Memory B cell (primary cell): Measurements from ENCODE around the gene CCNI.
A peak's percentile ranks its signal among the peaks of the same experiment; 100 is the strongest.
"Not testable (repeated sequence)": the region's sequence is repeated elsewhere in the genome, so short reads cannot be mapped to it uniquely, and the experiment has no call there.

Experiments used
- ATAC-seq: fragments of 150-1000 bp; cut with Tn5 transposase; 2 replicates; pipeline ENCODE4 v1.10.0; 2021; ENCODE audit warnings: low read depth, mild to moderate bottlenecking, moderate library complexity
- DNase-seq, 2 donors: peaks; one replicate each; pipeline ENCODE4 v3.0.0; 2022; ENCODE audit warnings: low spot score in 2 of 2
- H3K27ac Mint-ChIP-seq: one replicate; pipeline ENCODE4 v1.8.0; 2022; ENCODE audit warnings: mild to moderate bottlenecking, moderate library complexity, mixed read lengths
- H3K27me3 Mint-ChIP-seq: one replicate; pipeline ENCODE4 v1.8.0; 2022; ENCODE audit warnings: mixed read lengths
- H3K36me3 Mint-ChIP-seq: one replicate; pipeline ENCODE4 v1.8.0; 2022; ENCODE audit warnings: mild to moderate bottlenecking, mixed read lengths
- H3K4me1 Mint-ChIP-seq: one replicate; pipeline ENCODE4 v1.8.0; 2022; ENCODE audit warnings: mixed read lengths
- H3K4me3 Mint-ChIP-seq: one replicate; pipeline ENCODE4 v1.8.0; 2022; ENCODE audit warnings: mild to moderate bottlenecking, moderate library complexity, mixed read lengths
- H3K9me3 Mint-ChIP-seq: one replicate; pipeline ENCODE4 v1.8.0; 2022; ENCODE audit warnings: mixed read lengths

CCNI gene

GRCh38 chr4:77074381-77074831 is 1.4 kb downstream of the CCNI start:
- Mint-ChIP-seq H3K27ac (no peak overlapping the region), H3K36me3 (peaks cover 3% of the 10 kb centered on the region), H3K9me3 (no peaks in the 10 kb centered on the region), H3K4me1 (peaks cover 25% of the 10 kb centered on the region), H3K27me3 (no peaks in the 10 kb centered on the region), H3K4me3 (no peak overlapping the region)
- DNase-seq = no peak
- no peak for ATAC-seq

DNA sequence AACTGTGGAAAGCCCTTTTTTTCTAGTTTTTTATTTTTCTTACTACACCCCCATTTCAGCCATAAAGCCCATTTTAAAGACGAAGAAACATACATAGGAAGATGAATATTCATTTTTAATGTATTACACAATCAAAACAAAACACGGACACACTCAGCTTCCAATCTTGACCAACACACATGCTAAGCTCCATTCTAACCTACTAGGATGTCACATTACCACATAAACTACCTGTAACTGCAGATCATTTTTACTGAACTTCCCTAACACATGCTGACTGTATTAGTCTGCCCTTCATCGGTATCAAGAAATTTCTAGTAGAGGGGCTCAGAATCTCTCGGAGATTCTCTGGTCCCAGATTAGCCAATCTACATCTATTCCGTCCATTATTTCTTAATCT is 1.8 kb downstream of the CCNI start:
- H3K4me3 Mint-ChIP-seq = no peak overlapping the region
- no peak overlapping the region for H3K27ac Mint-ChIP-seq
- H3K4me1 Mint-ChIP-seq = peaks cover 27% of the 10 kb centered on the region
- H3K9me3 Mint-ChIP-seq = no peaks in the 10 kb centered on the region
- H3K36me3 Mint-ChIP-seq = peaks cover 3% of the 10 kb centered on the region
- no peaks in the 10 kb centered on the region for H3K27me3 Mint-ChIP-seq
- ATAC-seq (no peak), DNase-seq (no peak)

DNA sequence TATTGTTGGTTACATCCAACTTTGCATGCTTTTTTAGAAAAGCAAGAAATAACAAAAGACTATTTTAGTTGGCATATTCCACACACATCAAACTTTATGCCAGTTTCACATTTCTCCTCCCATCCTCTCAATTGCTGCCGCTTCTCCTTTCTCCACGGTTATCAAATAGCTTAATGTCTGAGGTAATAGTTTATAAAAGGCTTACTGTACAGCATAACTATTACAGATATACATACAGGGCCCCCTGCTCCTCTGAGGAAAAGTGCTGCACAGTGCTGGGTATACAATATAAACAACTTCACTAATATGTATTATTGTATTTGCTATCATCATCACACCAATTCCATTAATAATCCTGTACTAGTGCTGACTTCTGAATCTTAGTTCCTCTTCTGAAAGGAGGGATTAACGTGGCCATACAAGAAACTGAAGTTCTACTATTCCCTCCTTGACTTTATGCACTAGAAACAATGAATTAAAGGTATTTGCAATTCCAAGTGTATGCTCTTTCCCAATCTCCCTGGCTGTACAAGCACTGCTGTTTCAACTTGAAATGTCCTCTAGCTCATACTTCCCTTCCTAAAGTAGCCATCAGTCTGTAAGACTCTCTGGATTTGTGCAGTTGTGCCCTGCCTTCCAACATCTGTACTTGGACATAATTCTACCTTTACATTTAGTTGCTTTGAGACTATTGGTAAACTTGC is 2.5 kb downstream of the CCNI start:
- Mint-ChIP-seq H3K27me3 (no peaks in the 10 kb centered on the region), H3K36me3 (peaks cover 5% of the 10 kb centered on the region), H3K4me3 (no peak overlapping the region), H3K27ac (no peak overlapping the region), H3K9me3 (no peaks in the 10 kb centered on the region), H3K4me1 (peaks cover 31% of the 10 kb centered on the region)
- DNase-seq (no peak), ATAC-seq (no peak)

GRCh38 chr4:77072195-77072753 is 3.5 kb downstream of the CCNI start:
- DNase-seq (no peak), ATAC-seq (no peak)
- H3K27ac Mint-ChIP-seq = peak overlapping the region; percentile 54
- peak overlapping the region; percentile 58 for H3K4me3 Mint-ChIP-seq
- H3K36me3 Mint-ChIP-seq = peaks cover 7% of the 10 kb centered on the region
- no peaks in the 10 kb centered on the region for H3K9me3 Mint-ChIP-seq
- no peaks in the 10 kb centered on the region for H3K27me3 Mint-ChIP-seq
- H3K4me1 Mint-ChIP-seq = peaks cover 31% of the 10 kb centered on the region

DNA sequence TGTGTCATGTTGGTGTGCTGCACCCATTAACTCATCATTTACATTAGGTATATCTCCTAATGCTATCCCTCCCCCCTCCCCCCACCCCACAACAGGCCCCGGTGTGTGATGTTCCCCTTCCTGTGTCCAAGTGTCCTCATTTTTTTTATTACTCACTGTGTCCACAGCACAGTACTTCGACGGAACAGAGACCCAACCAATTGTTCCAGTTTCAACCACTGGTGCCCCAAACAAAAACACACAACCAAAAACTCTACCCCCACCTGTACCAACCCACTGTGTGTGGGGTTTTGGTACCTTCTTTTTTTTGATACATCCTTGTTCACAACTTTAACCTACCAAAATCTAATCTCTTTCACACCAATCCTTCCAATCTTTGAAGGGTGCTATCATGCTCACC is 6.3 kb downstream of the CCNI start:
- not testable (repeated sequence) for DNase-seq, ATAC-seq, H3K27me3 Mint-ChIP-seq, H3K9me3 Mint-ChIP-seq, H3K36me3 Mint-ChIP-seq
- H3K4me3 Mint-ChIP-seq = peak overlapping the region; percentile 19
- peaks cover 26% of the 10 kb centered on the region for H3K4me1 Mint-ChIP-seq
- H3K27ac Mint-ChIP-seq = peak overlapping the region; percentile 18

DNA sequence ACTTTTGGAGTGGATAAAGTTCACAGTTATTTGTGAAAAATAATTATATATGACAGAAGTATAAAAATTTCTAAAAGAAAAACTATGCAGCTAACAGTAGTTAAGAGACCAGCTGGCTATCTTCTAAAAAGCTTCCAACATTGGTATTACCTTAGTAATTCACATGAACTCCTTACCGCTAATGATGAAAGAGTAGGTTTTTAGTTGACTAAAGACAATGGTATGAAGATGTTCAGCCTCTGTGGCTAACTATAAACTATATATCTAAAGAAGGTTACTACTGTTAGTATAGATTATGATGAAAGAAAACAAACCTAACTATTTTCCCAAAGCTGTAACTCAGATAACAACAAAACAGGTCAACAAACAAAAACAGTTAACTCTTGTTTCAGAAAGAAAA is 10.4 kb downstream of the CCNI start:
- no peak for DNase-seq
- no peak overlapping the region for H3K27ac Mint-ChIP-seq
- H3K4me1 Mint-ChIP-seq = peaks cover 22% of the 10 kb centered on the region
- no peaks in the 10 kb centered on the region for H3K27me3 Mint-ChIP-seq
- H3K9me3 Mint-ChIP-seq = no peaks in the 10 kb centered on the region
- ATAC-seq = no peak
- no peak overlapping the region for H3K4me3 Mint-ChIP-seq
- peaks cover 22% of the 10 kb centered on the region for H3K36me3 Mint-ChIP-seq

DNA sequence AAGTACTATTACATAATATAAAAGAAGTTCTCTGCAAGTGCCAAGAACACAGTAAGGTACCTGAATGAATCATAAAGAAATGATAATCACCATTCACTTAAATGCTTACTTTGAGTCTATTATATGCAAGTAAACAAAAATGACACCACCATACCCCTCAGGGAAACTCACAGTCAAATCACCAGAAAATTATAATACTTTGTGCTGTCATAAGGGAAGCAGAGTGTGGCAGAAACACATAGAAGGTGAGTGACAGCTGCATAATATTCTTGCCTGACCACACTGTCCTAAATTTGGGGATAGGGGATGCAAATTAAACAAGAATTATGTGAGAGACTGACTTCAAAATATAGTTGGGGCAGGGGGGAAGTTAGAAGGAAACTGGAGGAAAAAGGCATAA is 12.9 kb downstream of the CCNI start:
- H3K4me3 Mint-ChIP-seq = no peak overlapping the region
- H3K36me3 Mint-ChIP-seq = peaks cover 15% of the 10 kb centered on the region

DNA sequence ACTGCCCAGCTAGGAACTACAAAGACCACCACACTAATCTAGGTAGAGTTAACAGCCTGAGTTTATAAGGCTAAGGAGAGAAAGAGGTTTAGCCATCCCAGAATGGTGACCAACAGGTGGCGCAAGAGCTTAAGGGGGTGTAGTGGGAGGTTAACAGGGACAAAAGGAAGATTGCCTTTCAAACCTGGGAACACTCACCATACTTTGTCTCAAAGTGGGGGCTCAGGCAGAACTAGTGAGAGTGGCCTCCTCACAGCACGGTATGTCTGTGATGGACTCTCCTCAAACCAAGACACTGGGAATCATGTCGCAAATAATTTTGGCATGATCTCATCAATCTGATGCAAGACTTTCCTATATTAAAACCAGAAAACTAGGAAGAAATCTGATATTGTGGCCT is 23.4 kb downstream of the CCNI start:
- Mint-ChIP-seq H3K27me3 (no peaks in the 10 kb centered on the region), H3K9me3 (no peaks in the 10 kb centered on the region), H3K4me3 (no peak overlapping the region), H3K4me1 (no peaks in the 10 kb centered on the region), H3K27ac (no peak overlapping the region), H3K36me3 (peaks cover 33% of the 10 kb centered on the region)
- ATAC-seq = peak; percentile 64
- peak; percentile 61 to 64 for DNase-seq

More for the DNA sequence above, 12.9 kb downstream of the CCNI start:
- H3K4me1 Mint-ChIP-seq = peaks cover 9% of the 10 kb centered on the region
- no peaks in the 10 kb centered on the region for H3K9me3 Mint-ChIP-seq
- ATAC-seq (no peak), DNase-seq (no peak)
- H3K27ac Mint-ChIP-seq = peak overlapping the region; percentile 46
- H3K27me3 Mint-ChIP-seq = no peaks in the 10 kb centered on the region

GRCh38 chr4:77050962-77051361 is 24.8 kb downstream of the CCNI start:
- H3K9me3 Mint-ChIP-seq = no peaks in the 10 kb centered on the region
- no peaks in the 10 kb centered on the region for H3K4me1 Mint-ChIP-seq
- ATAC-seq (no peak), DNase-seq (no peak)
- peak overlapping the region; percentile 8 for H3K27ac Mint-ChIP-seq
- peaks cover 29% of the 10 kb centered on the region for H3K36me3 Mint-ChIP-seq
- H3K27me3 Mint-ChIP-seq = no peaks in the 10 kb centered on the region
- H3K4me3 Mint-ChIP-seq = no peak overlapping the region

DNA sequence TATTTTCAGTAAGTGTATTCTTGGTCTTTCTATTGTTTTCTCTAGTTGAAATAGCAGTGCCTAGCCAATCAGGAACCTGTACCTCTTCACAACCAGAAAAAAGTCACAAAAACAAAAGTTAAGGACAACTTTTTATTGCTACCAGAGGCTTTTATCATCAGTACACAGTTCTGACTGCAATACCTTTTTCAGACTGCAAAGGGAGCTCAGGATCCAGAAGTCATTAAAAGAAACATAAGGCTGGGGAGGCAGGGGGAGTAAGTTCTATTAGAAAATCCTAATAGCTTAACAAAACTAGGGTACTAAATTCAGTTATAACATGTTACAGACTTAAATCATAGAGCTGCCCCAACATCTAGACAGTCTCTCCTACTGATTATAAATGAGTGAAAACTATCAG is 28.8 kb downstream of the CCNI start:
- Mint-ChIP-seq H3K27ac (peak overlapping the region; percentile 79), H3K4me3 (no peak overlapping the region), H3K9me3 (no peaks in the 10 kb centered on the region), H3K36me3 (peaks cover 23% of the 10 kb centered on the region), H3K4me1 (no peaks in the 10 kb centered on the region), H3K27me3 (no peaks in the 10 kb centered on the region)
- DNase-seq (no peak), ATAC-seq (peak; percentile 50)

- ATAC-seq = no peak
- peaks cover 16% of the 10 kb centered on the region for H3K36me3 Mint-ChIP-seq
- no peak overlapping the region for H3K27ac Mint-ChIP-seq
Observed at GRCh38 chr4:77045490-77045889, 30.3 kb downstream of the CCNI start.

DNA sequence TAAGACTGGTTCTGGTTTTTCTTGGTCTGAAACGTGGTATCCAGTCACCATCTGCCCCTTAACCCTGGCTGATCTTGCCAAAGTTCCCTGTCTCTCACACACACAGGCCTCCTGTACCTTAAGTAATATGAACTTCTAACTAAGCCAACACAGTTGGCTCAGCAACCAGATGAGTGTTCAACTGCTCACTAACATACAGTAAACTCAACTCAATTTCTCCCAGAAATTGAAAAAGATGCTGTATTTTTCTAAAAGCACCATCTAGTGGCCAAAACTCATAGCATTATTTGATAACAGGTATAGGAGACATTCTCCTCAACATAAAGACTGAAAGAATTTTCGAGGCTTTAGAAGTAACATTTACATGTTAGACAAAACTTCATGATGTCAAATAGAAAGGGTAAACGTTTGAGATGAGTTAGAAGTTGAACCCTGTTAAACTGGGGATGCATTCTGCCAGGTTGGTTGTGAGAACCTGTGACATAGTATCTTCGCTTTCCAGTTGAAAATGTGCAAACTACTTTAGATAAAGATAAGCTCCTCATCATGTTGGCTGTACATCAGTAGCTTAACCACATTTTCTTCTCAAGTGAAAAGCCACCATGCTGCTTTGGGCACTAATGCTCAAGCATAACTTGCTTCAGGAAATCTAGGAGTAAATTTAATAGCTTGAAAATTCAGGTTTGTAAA is 31.2 kb downstream of the CCNI start:
- no peaks in the 10 kb centered on the region for H3K27me3 Mint-ChIP-seq
- H3K4me3 Mint-ChIP-seq = no peak overlapping the region
- peak overlapping the region; percentile 7 for H3K27ac Mint-ChIP-seq
- peak; percentile 14 for ATAC-seq
- H3K4me1 Mint-ChIP-seq = peaks cover 3% of the 10 kb centered on the region
- no peak for DNase-seq
- peaks cover 12% of the 10 kb centered on the region for H3K36me3 Mint-ChIP-seq
- H3K9me3 Mint-ChIP-seq = no peaks in the 10 kb centered on the region

More at GRCh38 chr4:77045490-77045889, 30.3 kb downstream of the CCNI start:
- H3K9me3 Mint-ChIP-seq = no peaks in the 10 kb centered on the region
- H3K27me3 Mint-ChIP-seq = no peaks in the 10 kb centered on the region
- H3K4me1 Mint-ChIP-seq = peaks cover 3% of the 10 kb centered on the region
- no peak overlapping the region for H3K4me3 Mint-ChIP-seq
- DNase-seq = no peak

- no peak overlapping the region for H3K4me3 Mint-ChIP-seq
- no peak for DNase-seq
- ATAC-seq = no peak
- peaks cover 13% of the 10 kb centered on the region for H3K36me3 Mint-ChIP-seq
- H3K9me3 Mint-ChIP-seq = no peaks in the 10 kb centered on the region
- peak overlapping the region; percentile 7 for H3K27ac Mint-ChIP-seq
- no peaks in the 10 kb centered on the region for H3K27me3 Mint-ChIP-seq
- H3K4me1 Mint-ChIP-seq = peaks cover 3% of the 10 kb centered on the region
Observed at GRCh38 chr4:77043507-77044136, 32.2 kb downstream of the CCNI start.
